ENCODE data around the gene SAXO2. TPM values are rescaled to one million over a fixed set of nuclear protein-coding genes. Genes with fewer than 3 reads are reported as not detected.
"Not testable (repeated sequence)": the region's sequence is repeated elsewhere in the genome, so short reads cannot be mapped to it uniquely, and the experiment has no call there.

The SAXO2 gene
- total and polyA plus RNA-seq, 2 donors (not counting 1 experiment from before 2014, with no cell fraction given) = 2.5 to 30.2 TPM

DNA sequence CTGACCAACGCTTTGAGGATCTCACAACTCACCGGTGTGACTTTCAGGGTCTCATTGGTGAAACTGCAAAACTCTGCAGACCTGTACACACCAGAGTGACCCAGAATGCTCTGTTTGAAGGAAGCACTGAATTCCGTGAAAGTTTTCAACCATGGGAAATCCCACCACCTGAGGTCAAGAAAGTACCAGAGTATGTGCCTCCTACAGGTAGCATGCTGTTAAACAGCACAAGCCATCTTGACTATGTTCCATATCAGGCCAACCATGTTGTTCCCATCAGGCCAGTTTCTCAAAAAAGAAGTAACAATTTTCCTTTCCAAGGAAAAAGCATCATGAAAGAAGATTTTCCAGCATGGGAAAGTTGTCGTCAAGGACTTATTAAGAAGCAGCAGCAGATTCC, 19.8 kb downstream of the SAXO2 start:
- H3K4me1 Mint-ChIP-seq = peaks cover 12% of the 10 kb centered on the region
- H3K4me3 ChIP-seq (ENCODE audit: control extremely low read depth in 1 of 5, extremely low read depth in 1 of 5, insufficient read depth in 1 of 5, low read depth in 2 of 5, low read length in 4 of 5); H2AFZ ChIP-seq (ENCODE audit: insufficient read depth, low read depth, low read length, poor library complexity, severe bottlenecking); H3K9me3 ChIP-seq (ENCODE audit: control extremely low read depth in 1 of 3, control insufficient read depth in 2 of 3, insufficient read depth in 1 of 3, low read length in 2 of 3); H4K20me1 ChIP-seq (ENCODE audit: control insufficient read depth, insufficient read depth, low read length, poor library complexity, severe bottlenecking); DNase-seq; POLR2A ChIA-PET; ATAC-seq (ENCODE audit: low read depth); H3K27me3 ChIP-seq (replicated peaks in 1 of 4; ENCODE audit: control extremely low read depth in 1 of 4, control insufficient read depth in 3 of 4, insufficient read depth in 4 of 4, low read length in 3 of 4); H3K27ac ChIP-seq (ENCODE audit: low read length in 2 of 2); intact Hi-C loops (cut with micrococcal nuclease); H3K9me3 Mint-ChIP-seq (ENCODE audit: insufficient read depth); H3K27ac Mint-ChIP-seq; CTCF ChIA-PET; H3K4me2 ChIP-seq (replicated peaks; ENCODE audit: low read depth, low read length, poor library complexity, severe bottlenecking); H3K4me3 Mint-ChIP-seq; H3K9ac ChIP-seq (ENCODE audit: low read length); H3K27me3 Mint-ChIP-seq; H3K79me2 ChIP-seq (ENCODE audit: control insufficient read depth, insufficient read depth, low read length); H3K36me3 ChIP-seq (replicated peaks in 1 of 2; ENCODE audit: control extremely low read depth in 1 of 2, control insufficient read depth in 1 of 2, extremely low read depth in 1 of 2, insufficient read depth in 2 of 2, low read length in 1 of 2): not testable (repeated sequence)
- WGBS (ENCODE audit: insufficient coverage) = 100% methylated on average over 3 of the region's 4 CpGs
- H3K4me1 ChIP-seq (ENCODE audit: control insufficient read depth in 2 of 2, insufficient read depth in 2 of 2, low read length in 2 of 2) = peaks cover 9 to 17% of the 10 kb centered on the region in 2 donors

DNA sequence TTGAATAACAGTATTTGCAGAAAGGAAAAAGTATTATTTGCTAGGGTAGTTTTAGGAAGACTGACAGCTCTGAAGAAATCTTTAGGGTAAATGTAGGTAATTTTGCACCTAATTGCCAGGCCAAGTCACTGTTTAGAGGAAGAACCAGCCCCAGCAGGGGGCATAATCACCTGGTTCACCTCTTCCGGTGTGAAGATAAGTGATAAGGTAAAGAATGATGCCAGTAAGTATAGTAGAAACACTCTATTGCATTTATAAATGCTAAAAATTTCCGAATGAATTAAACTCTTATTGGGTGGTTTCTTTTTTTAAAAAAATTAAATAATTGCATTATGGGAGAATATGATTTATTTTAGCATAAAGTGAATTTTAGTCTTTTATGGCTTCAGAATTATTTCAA, 21.8 kb downstream of the SAXO2 start:
- CTCF ChIA-PET; POLR2A ChIA-PET; DNase-seq; H3K79me2 ChIP-seq (ENCODE audit: control insufficient read depth, insufficient read depth, low read length); H3K4me3 ChIP-seq (ENCODE audit: control extremely low read depth in 1 of 5, extremely low read depth in 1 of 5, insufficient read depth in 1 of 5, low read depth in 2 of 5, low read length in 4 of 5); H3K4me3 Mint-ChIP-seq; H3K36me3 ChIP-seq (replicated peaks in 1 of 2; ENCODE audit: control extremely low read depth in 1 of 2, control insufficient read depth in 1 of 2, extremely low read depth in 1 of 2, insufficient read depth in 2 of 2, low read length in 1 of 2); H3K27me3 ChIP-seq (replicated peaks in 1 of 4; ENCODE audit: control extremely low read depth in 1 of 4, control insufficient read depth in 3 of 4, insufficient read depth in 4 of 4, low read length in 3 of 4); H3K27ac Mint-ChIP-seq; ATAC-seq (ENCODE audit: low read depth); H3K27ac ChIP-seq (ENCODE audit: low read length in 2 of 2); H3K27me3 Mint-ChIP-seq; intact Hi-C loops (cut with micrococcal nuclease); H3K9me3 Mint-ChIP-seq (ENCODE audit: insufficient read depth); H4K20me1 ChIP-seq (ENCODE audit: control insufficient read depth, insufficient read depth, low read length, poor library complexity, severe bottlenecking); H3K9me3 ChIP-seq (ENCODE audit: control extremely low read depth in 1 of 3, control insufficient read depth in 2 of 3, insufficient read depth in 1 of 3, low read length in 2 of 3); H3K4me2 ChIP-seq (replicated peaks; ENCODE audit: low read depth, low read length, poor library complexity, severe bottlenecking); H3K9ac ChIP-seq (ENCODE audit: low read length); H2AFZ ChIP-seq (ENCODE audit: insufficient read depth, low read depth, low read length, poor library complexity, severe bottlenecking): not testable (repeated sequence)
- peaks cover 15% of the 10 kb centered on the region for H3K4me1 Mint-ChIP-seq
- peaks cover 12 to 18% of the 10 kb centered on the region in 2 donors for H3K4me1 ChIP-seq (ENCODE audit: control insufficient read depth in 2 of 2, insufficient read depth in 2 of 2, low read length in 2 of 2)
- WGBS (ENCODE audit: insufficient coverage) = no CpG with 5 or more reads among the region's 2 CpGs

DNA sequence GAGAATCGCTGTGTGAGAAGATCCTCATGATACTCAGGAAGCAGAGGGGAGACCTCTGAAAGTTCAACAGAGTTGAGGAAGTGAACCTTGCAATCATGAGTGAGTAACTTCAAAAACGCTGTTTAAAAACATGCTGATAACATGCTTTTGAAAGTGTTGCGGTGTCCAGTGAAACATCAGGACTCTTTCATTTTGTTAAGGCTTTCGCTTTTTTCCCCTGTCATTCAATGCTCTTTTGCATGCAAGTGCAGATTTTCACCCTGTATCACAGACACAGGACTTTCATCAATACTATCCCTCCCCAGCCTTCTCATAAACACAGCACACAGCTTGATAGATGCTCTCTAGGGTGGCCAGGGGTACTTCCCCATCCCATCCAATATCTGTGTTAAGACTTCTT, 23.9 kb downstream of the SAXO2 start:
- Histone ChIP-seq H3K4me2 (replicated peaks; ENCODE audit: low read depth, low read length, poor library complexity, severe bottlenecking) (peak overlapping the region; percentile 37), H3K4me3 (ENCODE audit: control extremely low read depth in 1 of 5, extremely low read depth in 1 of 5, insufficient read depth in 1 of 5, low read depth in 2 of 5, low read length in 4 of 5) (peak overlapping the region in 1 of 5 experiments; percentile 10), H3K4me1 (ENCODE audit: control insufficient read depth in 2 of 2, insufficient read depth in 2 of 2, low read length in 2 of 2) (peaks cover 12 to 18% of the 10 kb centered on the region in 2 donors), H3K27ac (ENCODE audit: low read length in 2 of 2) (peak overlapping the region in 1 of 2 donors; percentile 12)
- H3K9me3 Mint-ChIP-seq (ENCODE audit: insufficient read depth); H3K27me3 Mint-ChIP-seq; H3K36me3 ChIP-seq (replicated peaks in 1 of 2; ENCODE audit: control extremely low read depth in 1 of 2, control insufficient read depth in 1 of 2, extremely low read depth in 1 of 2, insufficient read depth in 2 of 2, low read length in 1 of 2); intact Hi-C loops (cut with micrococcal nuclease); ATAC-seq (ENCODE audit: low read depth); H3K9ac ChIP-seq (ENCODE audit: low read length); H3K79me2 ChIP-seq (ENCODE audit: control insufficient read depth, insufficient read depth, low read length); CTCF ChIA-PET; H3K27ac Mint-ChIP-seq; POLR2A ChIA-PET; H3K9me3 ChIP-seq (ENCODE audit: control extremely low read depth in 1 of 3, control insufficient read depth in 2 of 3, insufficient read depth in 1 of 3, low read length in 2 of 3); H4K20me1 ChIP-seq (ENCODE audit: control insufficient read depth, insufficient read depth, low read length, poor library complexity, severe bottlenecking); H3K27me3 ChIP-seq (replicated peaks in 1 of 4; ENCODE audit: control extremely low read depth in 1 of 4, control insufficient read depth in 3 of 4, insufficient read depth in 4 of 4, low read length in 3 of 4); H2AFZ ChIP-seq (ENCODE audit: insufficient read depth, low read depth, low read length, poor library complexity, severe bottlenecking): not testable (repeated sequence)
- DNase-seq = peak; percentile 17
- peak overlapping the region; percentile 23 for H3K4me3 Mint-ChIP-seq
- WGBS (ENCODE audit: insufficient coverage) = 13% methylated on average over 3 of the region's 4 CpGs
- peaks cover 15% of the 10 kb centered on the region for H3K4me1 Mint-ChIP-seq

DNA sequence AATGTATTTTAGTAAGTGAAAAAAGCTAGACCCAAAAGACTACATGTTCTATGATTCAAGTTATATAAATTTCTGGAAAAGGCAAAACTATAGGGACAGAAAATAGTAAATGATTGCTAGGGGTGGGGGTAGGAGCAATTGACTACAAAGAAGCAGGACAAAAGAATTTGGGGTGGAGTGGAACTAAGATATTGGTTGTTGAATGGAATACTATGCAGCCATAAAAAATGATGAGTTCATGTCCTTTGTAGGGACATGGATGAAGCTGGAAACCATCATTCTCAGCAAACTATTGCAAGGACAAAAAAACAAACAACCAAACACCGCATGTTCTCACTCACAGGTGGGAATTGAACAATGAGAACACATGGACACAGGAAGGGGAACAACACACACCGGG, 25.6 kb downstream of the SAXO2 start:
- no CpG with 5 or more reads among the region's 2 CpGs for WGBS (ENCODE audit: insufficient coverage)
- H3K9me3 ChIP-seq (ENCODE audit: control extremely low read depth in 1 of 3, control insufficient read depth in 2 of 3, insufficient read depth in 1 of 3, low read length in 2 of 3); H3K27me3 Mint-ChIP-seq; POLR2A ChIA-PET; H3K27me3 ChIP-seq (replicated peaks in 1 of 4; ENCODE audit: control extremely low read depth in 1 of 4, control insufficient read depth in 3 of 4, insufficient read depth in 4 of 4, low read length in 3 of 4); H3K36me3 ChIP-seq (replicated peaks in 1 of 2; ENCODE audit: control extremely low read depth in 1 of 2, control insufficient read depth in 1 of 2, extremely low read depth in 1 of 2, insufficient read depth in 2 of 2, low read length in 1 of 2); H3K79me2 ChIP-seq (ENCODE audit: control insufficient read depth, insufficient read depth, low read length); H3K27ac Mint-ChIP-seq; DNase-seq; H3K9ac ChIP-seq (ENCODE audit: low read length); intact Hi-C loops (cut with micrococcal nuclease); H3K9me3 Mint-ChIP-seq (ENCODE audit: insufficient read depth); H4K20me1 ChIP-seq (ENCODE audit: control insufficient read depth, insufficient read depth, low read length, poor library complexity, severe bottlenecking); ATAC-seq (ENCODE audit: low read depth); H3K4me2 ChIP-seq (replicated peaks; ENCODE audit: low read depth, low read length, poor library complexity, severe bottlenecking); H2AFZ ChIP-seq (ENCODE audit: insufficient read depth, low read depth, low read length, poor library complexity, severe bottlenecking); H3K27ac ChIP-seq (ENCODE audit: low read length in 2 of 2); H3K4me3 Mint-ChIP-seq; H3K4me3 ChIP-seq (ENCODE audit: control extremely low read depth in 1 of 5, extremely low read depth in 1 of 5, insufficient read depth in 1 of 5, low read depth in 2 of 5, low read length in 4 of 5): not testable (repeated sequence)
- H3K4me1 ChIP-seq (ENCODE audit: control insufficient read depth in 2 of 2, insufficient read depth in 2 of 2, low read length in 2 of 2) = peaks cover 12 to 18% of the 10 kb centered on the region in 2 donors
- H3K4me1 Mint-ChIP-seq = peaks cover 15% of the 10 kb centered on the region
- CTCF ChIA-PET = interaction anchor here (1.5 kb wide), 1 partner anchor 8 kb away, joined by 3 read pairs; no protein-coding TSS in a partner anchor
